Endothelial cell of umbilical vein (primary cell): ENCODE data around the gene EPB41L4B. TPM values are rescaled to one million over a fixed set of nuclear protein-coding genes. Genes with fewer than 3 reads are reported as not detected.

Experiments
- BruUV-seq: library from RNA; stranded (reverse); fragments of 400-500 nt; replicated peaks from 2 replicates; lab custom pipeline; 2021; lab: Mats Ljungman, UMichigan
- CTCF ChIA-PET: fragments of 300-600, 350-600 bp; sonication (Branson Sonifier 250); formaldehyde crosslinking; loops from one replicate; lab custom pipeline; 2021; ENCODE audit warnings: antibody characterized with exemption, inconsistent platforms; lab: Charles Lee
- POLR2A ChIA-PET: fragments of 300-600, 350-600 bp; sonication (Branson Sonifier 250); formaldehyde crosslinking; loops from one replicate; lab custom pipeline; 2021; ENCODE audit warnings: antibody characterized with exemption, inconsistent platforms; lab: Charles Lee
- DNase-seq: peaks from one replicate; pipeline ENCODE4 v3.0.0-alpha.2; 2011; ENCODE audit warnings: low read depth, low spot score
- FAIRE-seq: peaks from 2 replicates; lab custom pipeline; 2011; peaks lifted over from hg19 to GRCh38; lab: Jason Lieb, UNC
- H2AFZ ChIP-seq: 2 replicates; pipeline ENCODE4 v1.6.0; 2012; ENCODE audit warnings: low read depth, low read length, control low read depth, inconsistent platforms
- H3K27ac ChIP-seq: 2 replicates; pipeline ENCODE4 v1.5.1; 2011; ENCODE audit warnings: low read depth, mild to moderate bottlenecking, control low read depth, low read length, moderate library complexity; ENCODE audit not compliant: insufficient read depth
- H3K27me3 ChIP-seq, 2 experiments: 2 replicates each; pipeline versions ENCODE4 v1.6.0 to v1.6.1; 2011; ENCODE audit warnings: low read length in 2 of 2, mixed read lengths in 1 of 2; ENCODE audit not compliant: control insufficient read depth in 2 of 2, insufficient read depth in 2 of 2
- H3K36me3 ChIP-seq, 2 experiments: 2 replicates in 1 of 2; 3 replicates in 1 of 2; pipeline ENCODE4 v1.5.1; 2011; ENCODE audit warnings: low read length in 2 of 2, mild to moderate bottlenecking in 1 of 2, moderate library complexity in 1 of 2; ENCODE audit not compliant: control insufficient read depth in 2 of 2, insufficient read depth in 2 of 2; ENCODE audit errors: extremely low read depth in 1 of 2
- H3K4me1 ChIP-seq: 3 replicates; pipeline ENCODE4 v1.5.1; 2011; ENCODE audit warnings: mild to moderate bottlenecking, low read length; ENCODE audit not compliant: control insufficient read depth, insufficient read depth; ENCODE audit errors: extremely low read depth
- H3K4me2 ChIP-seq: 2 replicates; pipeline ENCODE4 v1.6.1; 2011; ENCODE audit warnings: low read length, control low read depth, mixed read lengths; ENCODE audit not compliant: insufficient read depth
- H3K4me3 ChIP-seq, 3 experiments: fragments of 200-600 bp in 1 of 3; sonication (generic), shearing (Covaris generic) in 1 of 3; replicated peaks in 1 of 3; 2 replicates each; pipeline ENCODE4 v1.5.1; 2011 to 2016; ENCODE audit warnings: control low read depth in 3 of 3, low read length in 3 of 3, mild to moderate bottlenecking in 2 of 3, inconsistent platforms in 1 of 3, low read depth in 1 of 3, moderate library complexity in 1 of 3; ENCODE audit not compliant: insufficient read depth in 1 of 3
- H3K79me2 ChIP-seq: 2 replicates; pipeline ENCODE4 v1.6.0; 2012; ENCODE audit warnings: low read length, inconsistent platforms; ENCODE audit not compliant: control insufficient read depth, insufficient read depth
- H3K9ac ChIP-seq: replicated peaks from 2 replicates; pipeline ENCODE3; 2011; ENCODE audit warnings: low read length, control low read depth; ENCODE audit not compliant: insufficient read depth; ENCODE audit errors: extremely low read depth
- H3K9me1 ChIP-seq: replicated peaks from 3 replicates; pipeline ENCODE4 v1.6.0; 2011; ENCODE audit warnings: mild to moderate bottlenecking, low read length; ENCODE audit not compliant: control insufficient read depth, insufficient read depth; ENCODE audit errors: extremely low read depth
- H3K9me3 ChIP-seq: replicated peaks from 2 replicates; pipeline ENCODE4 v1.5.1; 2012; ENCODE audit warnings: low read length, inconsistent platforms; ENCODE audit not compliant: control insufficient read depth, insufficient read depth
- H4K20me1 ChIP-seq: replicated peaks from 2 replicates; pipeline ENCODE3; 2011; ENCODE audit warnings: mild to moderate bottlenecking, low read length; ENCODE audit not compliant: control insufficient read depth, insufficient read depth; ENCODE audit errors: extremely low read depth
- CTCF ChIP-seq, 2 donors: IDR thresholded peaks; 1 replicate in 1 of 2; 2 replicates in 1 of 2; pipeline ENCODE4 v1.5.1; 2011; ENCODE audit warnings: low read length in 2 of 2, mild to moderate bottlenecking in 2 of 2, moderate library complexity in 2 of 2, control low read depth in 1 of 2, inconsistent platforms in 1 of 2, low read depth in 1 of 2; ENCODE audit not compliant: insufficient read depth in 1 of 2; ENCODE audit errors: extremely low read depth in 1 of 2
- EZH2 ChIP-seq: IDR thresholded peaks from 2 replicates; pipeline ENCODE4 v1.6.1; 2012; ENCODE audit warnings: borderline replicate concordance, low read depth, mild to moderate bottlenecking, moderate library complexity, low read length, inconsistent platforms; ENCODE audit not compliant: severe bottlenecking
- FOS ChIP-seq: IDR thresholded peaks from 2 replicates; pipeline ENCODE4 v1.6.1; 2011; ENCODE audit warnings: mild to moderate bottlenecking, low read length, moderate library complexity, borderline replicate concordance; ENCODE audit not compliant: insufficient read depth
- GATA2 ChIP-seq: IDR thresholded peaks from 2 replicates; pipeline ENCODE4 v1.7.0; 2011; ENCODE audit warnings: low read depth, mild to moderate bottlenecking, moderate library complexity, mixed read lengths, low read length; ENCODE audit not compliant: insufficient read length, insufficient read depth
- JUN ChIP-seq: IDR thresholded peaks from 2 replicates; pipeline ENCODE4 v1.6.1; 2011; ENCODE audit warnings: borderline replicate concordance, low read depth; ENCODE audit not compliant: insufficient read length, insufficient read depth
- MYC ChIP-seq: IDR thresholded peaks from one replicate; pipeline ENCODE4 v1.6.1; 2011; ENCODE audit warnings: mild to moderate bottlenecking, low read depth, low read length
- POLR2A ChIP-seq: IDR thresholded peaks from 2 replicates; pipeline ENCODE4 v1.6.1; 2012; ENCODE audit warnings: low read depth, mild to moderate bottlenecking, control low read depth, low read length
- POLR2AphosphoS5 ChIP-seq: IDR thresholded peaks from 2 replicates; pipeline ENCODE4 v1.6.1; 2012; ENCODE audit warnings: low read depth, mild to moderate bottlenecking, control low read depth, low read length, moderate library complexity; ENCODE audit not compliant: insufficient read depth
- dilution Hi-C: fragments of 300-500 bp; cut with MboI; formaldehyde crosslinking; loops from one replicate; pipeline ENCODE4 v1.15.0; 2019; ENCODE audit warnings: low sequenced_read_pairs; ENCODE audit not compliant: extremely low pct_ligation_motif_present
- intact Hi-C: fragments of 100-400 bp; cut with micrococcal nuclease; formaldehyde crosslinking; loops from one replicate; pipeline ENCODE4 v1.10.0; 2022
- polyA plus RNA-seq, 4 experiments: library from polyadenylated mRNA; depleted of rRNA in 3 of 4; stranded (reverse) in 3 of 4; unstranded in 1 of 4; fragments of >200 nt; gene quantifications; 2 replicates each; pipeline versions ENCODE4 v1.2.1 to v1.2.3, GENCODE V29; 2011 to 2012; ENCODE audit warnings: missing spikeins in 1 of 4
- total RNA-seq: library from RNA; stranded (reverse); gene quantifications from 2 replicates; pipeline ENCODE4 v1.2.3, GENCODE V29; 2021
- TF ChIP-seq, protein P1 (sequence below): IDR thresholded peaks from 2 replicates; pipeline ENCODE4 v1.6.1; 2011; ENCODE audit not compliant: insufficient read depth, insufficient read length

The EPB41L4B gene
- total and polyA plus RNA-seq, 2 donors (not counting 3 experiments of a cell fraction or from before 2014, with no cell fraction given) = 0.10 to 0.15 TPM

GRCh38 chr9:109253637-109254284, 67.1 kb downstream of the EPB41L4B start:
- TF ChIP-seq FOS = no peak
- TF ChIP-seq GATA2 = no peak
- no peak for TF ChIP-seq CTCF (IDR thresholded peaks at IDR 0.05; ENCODE audit: extremely low read depth in 1 of 2, insufficient read depth in 1 of 2, low read depth in 1 of 2, low read length in 2 of 2)
- no peak for TF ChIP-seq POLR2AphosphoS5
- no peak for TF ChIP-seq JUN
- no peak for TF ChIP-seq POLR2A
- TF ChIP-seq MYC = no peak
- TF ChIP-seq EZH2 = no peak
- TF ChIP-seq, protein P1, sequence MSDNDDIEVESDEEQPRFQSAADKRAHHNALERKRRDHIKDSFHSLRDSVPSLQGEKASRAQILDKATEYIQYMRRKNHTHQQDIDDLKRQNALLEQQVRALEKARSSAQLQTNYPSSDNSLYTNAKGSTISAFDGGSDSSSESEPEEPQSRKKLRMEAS = no peak
- no peaks in the 10 kb centered on the region for H3K9me3 ChIP-seq
- dilution Hi-C loops = no loop called here
- H3K27me3 ChIP-seq = peaks cover 0 to 3% of the 10 kb centered on the region in 2 experiments
- H3K9ac ChIP-seq = no peak overlapping the region
- H3K4me1 ChIP-seq = peaks cover 14% of the 10 kb centered on the region
- no peak overlapping the region for H2AFZ ChIP-seq
- no TSS peak for BruUV-seq
- intact Hi-C loops = loop anchor here (5.0 kb wide), 1 partner anchor 71 kb away; no protein-coding TSS in a partner anchor
- H3K9me1 ChIP-seq = no peaks in the 10 kb centered on the region
- no peak for DNase-seq
- H3K27ac ChIP-seq = no peak overlapping the region
- H3K79me2 ChIP-seq = no peaks in the 10 kb centered on the region
- no peaks in the 10 kb centered on the region for H4K20me1 ChIP-seq
- FAIRE-seq = no peak
- ChIA-PET POLR2A (no interaction called here), CTCF (no interaction called here)
- H3K4me3 ChIP-seq = no peak overlapping the region
- H3K4me2 ChIP-seq = no peak overlapping the region
- H3K36me3 ChIP-seq = no peaks in the 10 kb centered on the region
